GM18505 (cell line): ENCODE results near the gene VWC2.

Experiments
- ATAC-seq: cut with Tn5 transposase; IDR thresholded peaks from one replicate; pipeline ENCODE4 v1.9.1; 2021; ENCODE audit not compliant: unreplicated experiment
- POLR2A ChIP-seq: IDR thresholded peaks from 4 replicates; pipeline ENCODE4 v1.6.1; 2011; ENCODE audit warnings: borderline replicate concordance; ENCODE audit not compliant: insufficient read depth, insufficient read length; ENCODE audit errors: extremely low read depth

Gene VWC2

GRCh38 chr7:49883933-49884332 lies 110.5 kb downstream of the VWC2 start:
- no peak for ATAC-seq
- no peak for TF ChIP-seq POLR2A

GRCh38 chr7:49885593-49886285 lies 112.3 kb downstream of the VWC2 start:
- TF ChIP-seq POLR2A = no peak
- no peak for ATAC-seq

- TF ChIP-seq POLR2A = no peak
- ATAC-seq = no peak
Measured at GRCh38 chr7:49892481-49892880, 119.0 kb downstream of the VWC2 start.

GRCh38 chr7:49893131-49893530 lies 119.7 kb downstream of the VWC2 start:
- ATAC-seq = no peak
- TF ChIP-seq POLR2A = no peak

- TF ChIP-seq POLR2A = no peak
- no peak for ATAC-seq
Measured at GRCh38 chr7:49894543-49894942, 121.1 kb downstream of the VWC2 start.

- TF ChIP-seq POLR2A = no peak
- ATAC-seq = no peak
Measured at GRCh38 chr7:49911909-49912308, 138.5 kb downstream of the VWC2 start.

- ATAC-seq = no peak
- no peak for TF ChIP-seq POLR2A
Measured at GRCh38 chr7:49926720-49927119, 153.3 kb downstream of the VWC2 start.

- no peak for ATAC-seq
- TF ChIP-seq POLR2A = no peak
Measured at GRCh38 chr7:49927631-49928030, 154.2 kb downstream of the VWC2 start.

- TF ChIP-seq POLR2A = no peak
- no peak for ATAC-seq
Measured at GRCh38 chr7:49928787-49929186, 155.3 kb downstream of the VWC2 start.

- TF ChIP-seq POLR2A = no peak
- ATAC-seq = no peak
Measured at GRCh38 chr7:49931627-49932026, 158.2 kb downstream of the VWC2 start.

- TF ChIP-seq POLR2A = no peak
- ATAC-seq = no peak
Measured at GRCh38 chr7:49937608-49938007, 164.2 kb downstream of the VWC2 start.
